G401 (cell line): ENCODE measurements around the gene CD46. TPM values are rescaled to one million over a fixed set of nuclear protein-coding genes. Genes with fewer than 3 reads are reported as not detected.

Experiments used
- DNase-seq: peaks from one replicate; pipeline ENCODE4 v3.0.0-alpha.2; 2015; ENCODE audit warnings: low spot score
- in situ Hi-C: cut with HindIII; loops from 2 replicates; pipeline ENCODE4 v1.10.0; 2016; ENCODE audit warnings: low sequenced_read_pairs, mixed read lengths
- total RNA-seq: library from RNA; depleted of rRNA; stranded (reverse); fragments of >200 nt; shearing (Covaris generic); gene quantifications from 2 replicates; pipeline ENCODE4 v1.2.3, GENCODE V29; 2014

The CD46 gene
- total RNA-seq, 1 experiment from 2014 or later = 54.9 TPM

DNA sequence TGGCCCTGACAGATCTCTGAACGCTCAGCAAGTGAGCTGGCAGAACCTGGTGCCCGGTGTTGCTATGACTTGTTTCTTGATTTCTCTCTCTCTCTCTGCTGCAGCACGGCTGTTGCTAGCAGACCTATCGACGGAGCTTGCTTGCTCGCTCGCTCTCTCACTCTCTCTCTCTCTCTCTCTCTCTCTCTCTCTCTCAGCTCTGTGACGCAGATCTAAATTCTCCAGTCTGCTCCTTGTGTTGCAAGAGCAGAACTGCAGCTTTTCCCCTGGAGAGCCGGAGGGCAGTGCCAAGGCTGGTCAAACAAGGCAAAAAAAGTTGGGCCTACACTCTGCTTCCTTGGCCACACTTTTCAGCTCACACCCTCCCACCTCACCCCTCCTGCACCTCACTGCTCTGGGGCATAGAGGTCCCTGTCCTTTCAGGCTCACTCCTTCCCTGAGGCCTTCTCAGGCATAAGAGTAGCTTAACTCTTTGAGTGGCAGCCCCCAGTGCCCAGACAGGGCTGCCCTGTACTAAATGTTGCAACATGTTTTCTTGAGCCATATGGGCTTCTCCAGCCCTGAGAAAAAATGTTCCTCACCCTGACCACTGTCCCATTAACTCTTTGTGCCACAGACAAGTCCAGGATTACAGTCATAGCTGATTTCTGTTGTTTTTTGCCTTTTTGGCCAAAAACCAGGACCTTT, 72.2 kb downstream of the CD46 start:
- peak; percentile 98 for DNase-seq
- in situ Hi-C loops = no loop called here

DNA sequence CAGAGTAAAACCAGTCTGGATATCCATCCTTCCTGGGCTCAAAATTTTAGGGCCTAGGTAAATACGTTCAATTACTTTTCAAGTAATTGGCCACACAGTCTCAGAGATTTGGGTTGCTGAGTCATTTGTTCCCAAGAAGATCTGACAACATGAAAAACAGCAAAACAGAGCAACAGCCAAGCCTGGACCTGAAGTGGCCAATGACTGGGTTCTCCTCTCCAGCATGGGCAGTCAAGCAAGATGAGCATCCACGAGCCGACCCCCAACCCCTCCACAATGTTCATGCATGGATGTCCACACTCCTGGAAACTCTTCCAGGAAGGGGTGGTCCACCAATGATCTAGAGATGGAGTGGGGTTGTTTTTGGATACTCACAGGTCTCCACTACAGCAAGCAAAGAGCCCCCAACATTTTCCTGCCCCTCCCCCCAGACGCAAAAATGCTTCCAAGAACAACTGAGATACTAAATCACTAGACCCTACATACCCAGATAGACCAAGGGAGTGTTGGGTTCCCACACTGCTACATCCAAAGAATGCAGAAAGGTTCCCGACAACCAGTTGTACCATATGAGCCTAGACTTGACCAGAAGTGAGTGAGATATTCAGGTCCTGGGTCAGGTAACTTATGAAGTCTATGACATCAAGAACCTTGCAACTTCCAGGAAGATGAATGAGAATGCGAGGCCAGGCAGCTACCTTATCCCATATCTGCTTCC, 73.0 kb downstream of the CD46 start:
- no peak for DNase-seq
- in situ Hi-C loops = no loop called here

DNA sequence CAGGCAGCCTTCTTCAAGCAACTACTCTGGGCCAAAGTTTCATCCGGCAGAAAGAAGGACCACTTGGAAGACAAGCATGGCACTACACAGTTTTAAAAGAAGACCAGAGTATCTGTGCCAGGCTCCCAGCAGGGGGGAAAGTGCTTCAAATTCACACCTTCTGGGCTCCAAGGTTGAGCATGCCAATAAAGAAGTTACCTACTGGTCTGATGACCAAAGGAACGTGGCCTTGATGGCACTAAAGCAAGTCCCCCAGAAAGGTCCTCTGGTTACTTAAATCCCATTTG, 73.5 kb downstream of the CD46 start:
- DNase-seq = peak; percentile 43
- in situ Hi-C loops = no loop called here

DNA sequence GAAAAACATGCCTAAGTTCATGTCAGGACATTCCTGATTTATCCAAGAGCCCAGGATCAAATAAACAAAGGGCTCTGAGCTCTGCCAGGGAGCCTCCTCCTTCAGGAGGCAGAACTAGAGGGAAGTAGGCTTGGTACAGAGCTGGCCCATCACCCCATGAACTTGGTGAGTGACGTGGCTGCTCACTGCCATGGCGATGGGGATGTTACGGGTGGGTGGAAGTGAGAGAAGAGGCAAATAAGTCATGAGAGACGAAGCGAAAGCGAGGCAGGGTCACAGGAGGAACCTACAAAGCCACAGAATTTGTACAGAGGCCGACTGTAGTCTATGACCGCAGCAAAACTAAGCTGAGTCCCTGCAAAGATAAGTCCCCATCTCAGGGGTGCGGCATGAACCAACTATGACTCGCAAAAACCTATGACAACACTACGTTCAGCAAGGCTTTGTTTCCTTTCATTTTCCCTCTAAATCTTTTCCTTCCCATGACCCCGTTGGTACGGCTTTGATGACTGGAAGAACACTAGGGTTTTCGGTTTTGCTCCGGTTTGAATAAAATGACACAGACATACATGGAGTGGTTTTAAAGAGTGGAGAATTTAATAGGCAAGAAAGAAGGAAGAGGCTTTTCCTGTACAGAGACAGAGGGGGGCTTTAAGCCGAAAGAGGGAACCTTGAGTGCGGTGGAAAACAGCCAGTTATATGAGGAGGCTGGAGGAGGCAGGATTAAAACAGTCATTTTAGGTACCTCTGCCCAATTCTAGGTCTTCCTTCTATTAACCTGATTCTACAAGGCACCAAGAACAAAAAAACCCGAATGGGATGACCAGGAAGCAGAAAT, 74.1 kb downstream of the CD46 start:
- in situ Hi-C loops = no loop called here
- DNase-seq = no peak

DNA sequence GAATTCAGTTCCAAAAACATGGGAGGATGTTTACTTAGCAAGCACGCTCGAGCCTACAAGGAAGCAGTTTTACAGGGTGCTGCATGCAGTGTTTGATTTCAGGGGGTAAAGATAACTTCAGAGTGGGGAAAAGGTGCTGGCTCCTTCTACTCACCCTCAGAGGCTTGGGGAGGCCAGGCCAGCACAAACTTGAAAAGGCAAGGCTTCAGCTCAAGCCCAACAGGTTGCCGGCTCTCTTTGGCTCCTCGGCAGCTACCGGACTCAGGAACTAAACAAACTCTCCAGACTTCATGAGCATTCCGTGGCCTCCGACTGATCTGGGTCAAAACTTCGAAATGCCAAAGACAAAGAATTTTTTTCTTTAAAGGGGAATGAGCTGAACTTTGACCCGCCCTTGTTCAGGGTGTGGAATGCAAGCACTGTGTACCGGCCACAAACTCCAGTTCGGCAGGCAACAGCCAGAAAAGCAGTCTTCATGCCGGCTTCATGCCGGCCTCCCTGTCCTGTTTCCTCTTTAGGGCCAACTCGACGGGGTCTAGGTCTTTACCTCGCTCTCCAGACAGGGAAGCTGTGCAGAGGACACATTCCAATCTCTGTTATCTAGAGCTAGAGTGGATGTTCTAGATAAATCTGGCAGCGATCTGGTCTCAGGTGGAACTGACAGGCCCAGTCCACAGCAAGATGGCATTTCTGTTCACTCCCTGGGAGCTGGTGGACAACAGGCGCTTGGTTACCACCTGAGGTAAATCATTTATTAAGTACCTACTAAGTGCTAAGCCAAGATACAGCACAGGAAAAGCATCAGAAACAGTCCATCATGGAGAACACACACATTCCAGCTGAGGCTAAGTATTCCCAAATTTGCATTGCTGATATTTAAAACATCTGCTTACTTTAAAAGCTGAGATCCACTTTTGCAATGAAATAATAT, 75.0 kb downstream of the CD46 start:
- DNase-seq = no peak
- in situ Hi-C loops = no loop called here

DNA sequence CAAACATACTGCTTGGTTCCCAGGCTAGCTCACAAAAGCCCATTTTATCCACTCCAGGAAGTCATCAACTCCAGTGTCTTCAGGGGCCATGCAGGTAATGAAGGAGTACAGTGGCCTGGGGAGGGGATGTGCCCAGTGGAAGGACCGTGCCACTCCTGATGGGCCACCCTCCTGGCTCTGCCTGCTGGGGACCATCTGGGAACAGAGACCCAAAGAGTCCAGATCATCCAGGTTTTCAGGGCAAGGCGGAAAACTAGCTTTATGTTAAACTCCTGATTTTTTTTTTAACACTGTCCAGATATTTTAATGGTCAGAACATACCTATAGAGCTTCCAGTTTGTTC, 75.6 kb downstream of the CD46 start:
- DNase-seq = no peak
- in situ Hi-C loops = no loop called here

DNA sequence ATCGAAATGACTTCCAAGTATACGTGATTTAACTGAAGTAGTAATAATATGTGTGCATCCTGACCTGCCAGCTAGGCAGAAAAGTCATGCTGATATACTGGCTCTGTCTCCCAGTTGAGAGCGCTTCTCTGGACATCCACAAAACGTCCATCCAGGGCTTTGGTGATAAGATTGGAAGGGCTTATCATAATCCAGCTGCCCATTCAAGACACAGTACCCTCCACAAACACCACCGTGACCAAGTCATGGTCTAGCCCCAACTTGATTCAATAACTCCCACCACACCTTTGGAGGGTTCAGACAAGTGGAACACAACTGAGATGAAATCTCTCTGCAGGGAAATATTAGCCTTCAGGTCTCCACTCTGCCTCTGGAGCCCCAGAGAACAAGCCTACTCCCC, 76.2 kb downstream of the CD46 start:
- peak; percentile 44 for DNase-seq
- in situ Hi-C loops = no loop called here

DNA sequence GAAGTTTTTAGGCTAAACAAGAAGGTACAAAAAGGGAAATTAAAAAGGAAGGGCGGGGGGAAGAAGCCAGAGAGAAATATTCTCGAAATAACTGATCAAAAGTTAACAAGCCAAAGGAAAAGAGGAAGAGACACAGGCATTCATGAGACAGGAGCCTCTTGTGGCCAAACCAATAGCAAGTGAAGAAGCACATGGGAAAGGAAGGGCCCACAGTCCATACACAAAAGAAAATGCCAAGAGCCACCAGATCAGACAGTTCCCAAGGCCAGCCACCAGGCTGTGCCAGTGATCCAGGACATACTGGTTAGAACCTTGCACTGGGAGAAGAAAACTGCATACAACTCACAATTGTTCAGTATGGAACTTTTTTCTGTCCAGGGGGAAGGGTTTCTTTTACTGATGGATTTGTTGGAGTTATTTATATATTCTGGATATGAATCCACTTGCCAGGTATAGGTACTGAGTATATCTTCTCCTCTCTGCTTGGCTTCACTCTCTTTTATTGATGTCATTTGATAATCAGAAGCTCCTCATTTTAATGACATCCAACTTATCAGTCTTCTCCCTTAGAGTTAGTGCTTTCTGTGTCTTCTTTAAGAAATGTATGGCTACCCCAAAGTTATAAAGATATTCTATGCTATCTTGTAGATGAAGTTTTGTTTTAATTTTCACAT, 76.8 kb downstream of the CD46 start:
- in situ Hi-C loops = no loop called here
- DNase-seq = peak; percentile 83

DNA sequence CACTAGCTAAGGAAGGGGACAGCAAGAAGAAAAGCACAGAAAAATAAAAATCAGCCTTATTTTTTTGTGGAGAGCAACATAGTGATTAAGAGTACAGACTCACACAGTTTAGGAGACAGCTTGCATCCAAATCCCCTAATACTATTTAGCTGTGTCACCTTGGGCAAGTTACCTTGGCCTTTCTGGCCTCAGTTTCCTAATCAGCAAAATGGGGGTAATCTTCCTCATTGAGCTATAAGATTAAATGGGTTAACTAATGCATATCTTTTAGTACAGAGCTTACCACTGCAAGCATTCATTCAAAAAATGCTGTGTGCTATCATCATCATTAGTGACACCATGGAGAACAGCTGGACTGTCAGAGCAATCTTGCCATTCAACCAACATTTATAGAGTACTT, 77.7 kb downstream of the CD46 start:
- no peak for DNase-seq
- in situ Hi-C loops = no loop called here

DNA sequence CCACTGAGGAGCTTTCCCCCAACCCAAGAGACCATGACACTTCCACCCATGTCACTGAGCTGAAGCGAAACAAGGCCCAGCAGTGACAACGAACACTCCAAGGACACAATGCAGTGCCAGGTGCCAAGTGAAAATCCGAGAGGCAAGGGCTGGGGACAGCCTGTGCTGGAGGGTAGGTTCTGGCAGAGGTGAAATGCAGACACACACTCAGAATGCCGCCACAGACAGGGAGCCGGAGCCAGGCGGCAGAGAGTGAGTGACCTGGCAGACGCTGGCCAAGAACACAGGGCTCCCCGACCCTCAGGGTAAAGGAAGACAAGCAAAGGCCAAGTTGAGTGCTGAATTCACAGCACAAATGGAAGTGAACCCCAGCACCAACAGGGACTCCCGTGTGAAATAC, 78.9 kb downstream of the CD46 start:
- DNase-seq = peak; percentile 51
- in situ Hi-C loops = no loop called here

DNA sequence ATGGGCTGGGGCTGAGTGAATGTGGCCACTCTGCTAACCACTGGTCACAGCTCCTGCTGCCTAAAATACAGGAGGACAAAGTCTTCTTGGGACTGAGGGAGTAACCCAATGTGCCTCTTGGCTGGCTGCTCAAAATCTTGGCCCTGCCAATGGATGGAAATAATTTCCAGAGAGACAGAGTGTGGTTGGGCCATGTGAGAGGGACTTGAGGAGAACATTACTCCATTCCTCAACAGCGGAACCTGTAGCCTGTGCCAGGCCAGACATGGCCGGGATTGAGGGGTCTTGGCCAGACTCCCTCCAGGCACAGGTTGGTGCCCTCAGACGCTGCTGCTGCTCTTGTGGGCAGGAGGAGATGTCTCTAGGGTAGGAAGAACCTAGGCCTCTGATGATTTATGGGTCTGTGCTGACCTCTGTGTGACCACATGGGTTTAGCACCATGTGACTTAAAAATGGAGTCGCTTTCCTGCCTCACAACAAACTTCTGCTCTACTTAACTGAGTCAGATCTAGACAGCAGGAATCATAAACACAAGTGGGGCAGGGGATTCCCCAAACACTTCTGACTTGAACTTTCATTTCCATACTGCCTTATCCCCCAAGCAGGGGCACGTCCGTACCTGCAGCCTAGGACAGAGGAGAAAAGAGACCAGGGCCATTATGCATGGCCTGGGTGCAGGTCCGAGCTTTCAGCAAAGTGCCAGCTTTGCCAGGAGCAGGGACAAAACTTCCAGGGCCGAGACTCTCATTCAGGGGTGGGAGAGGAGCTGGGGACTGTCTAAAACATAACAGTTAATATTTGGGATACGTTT, 79.9 kb downstream of the CD46 start:
- no peak for DNase-seq
- in situ Hi-C loops = no loop called here

DNA sequence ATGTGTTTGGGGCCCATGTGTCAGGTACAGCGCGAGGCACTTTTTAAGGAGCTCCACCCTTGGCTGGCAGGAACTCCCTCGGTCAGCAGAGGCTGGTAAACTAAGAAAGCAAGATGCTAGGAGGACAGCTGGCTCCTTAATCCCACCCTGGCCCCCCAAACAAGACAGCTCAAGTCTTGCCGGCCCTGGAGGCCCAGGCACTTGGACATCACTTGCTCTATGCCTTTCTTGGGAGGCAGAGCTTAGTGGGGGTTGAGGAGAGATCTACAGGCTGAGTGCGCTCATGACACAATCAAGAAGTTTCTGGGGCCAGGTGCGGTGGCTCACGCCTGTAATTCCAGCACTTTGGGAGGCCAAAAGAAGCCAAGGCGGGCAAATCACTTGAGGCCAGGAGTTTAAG, 80.9 kb downstream of the CD46 start:
- in situ Hi-C loops = no loop called here
- no peak for DNase-seq

DNA sequence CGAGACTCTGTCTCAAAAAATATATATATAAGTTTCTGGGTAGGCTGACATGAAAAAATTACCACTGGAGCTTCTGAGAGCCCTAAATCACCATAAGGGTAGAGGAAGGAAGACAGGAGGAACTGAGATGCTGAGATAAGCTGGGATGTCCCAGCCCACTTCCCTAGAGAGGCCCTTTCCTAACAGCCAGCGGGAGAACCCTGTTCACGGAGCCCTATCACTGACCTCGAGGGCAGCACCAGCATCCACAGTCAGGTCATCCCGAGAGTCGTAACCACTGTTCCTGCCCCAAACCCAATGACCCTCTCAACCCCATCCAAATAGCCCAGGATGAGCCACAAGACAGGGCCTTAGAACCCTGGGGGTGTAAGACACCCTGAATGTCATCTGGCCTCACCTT, 81.5 kb downstream of the CD46 start:
- in situ Hi-C loops = no loop called here
- no peak for DNase-seq

DNA sequence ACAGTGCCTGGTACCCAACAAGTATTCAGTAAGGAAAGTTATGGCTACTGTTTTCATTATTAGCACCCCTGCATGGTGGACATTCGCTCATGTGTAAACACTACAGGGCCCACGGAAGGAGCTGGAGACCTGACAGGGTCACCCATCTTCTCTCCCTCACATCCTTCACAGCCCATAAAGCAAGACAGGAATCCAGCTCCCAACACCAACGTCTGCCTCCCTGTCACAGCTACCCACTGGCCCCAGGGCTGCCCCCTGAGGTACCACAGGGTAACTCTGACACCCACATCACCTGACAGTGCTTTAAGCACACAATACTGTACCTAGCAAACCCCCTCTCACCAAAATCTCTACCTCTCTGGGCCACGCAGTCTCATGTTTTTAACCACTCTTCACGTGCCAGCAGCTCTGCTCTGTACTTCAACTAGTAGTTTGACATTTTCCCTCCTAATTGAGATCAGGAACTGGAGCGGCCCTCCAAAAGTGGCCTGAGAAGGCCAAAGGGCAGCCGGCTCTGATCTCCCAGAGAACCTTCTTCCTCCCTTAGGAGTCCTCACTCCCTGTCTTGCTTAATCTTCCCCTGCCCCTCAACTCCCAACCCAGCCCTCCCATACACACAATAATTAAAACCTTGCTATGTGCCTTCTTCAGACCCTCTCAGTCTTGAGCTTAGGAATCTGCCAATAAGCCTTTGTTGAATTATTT, 82.3 kb downstream of the CD46 start:
- in situ Hi-C loops = no loop called here
- DNase-seq = no peak

DNA sequence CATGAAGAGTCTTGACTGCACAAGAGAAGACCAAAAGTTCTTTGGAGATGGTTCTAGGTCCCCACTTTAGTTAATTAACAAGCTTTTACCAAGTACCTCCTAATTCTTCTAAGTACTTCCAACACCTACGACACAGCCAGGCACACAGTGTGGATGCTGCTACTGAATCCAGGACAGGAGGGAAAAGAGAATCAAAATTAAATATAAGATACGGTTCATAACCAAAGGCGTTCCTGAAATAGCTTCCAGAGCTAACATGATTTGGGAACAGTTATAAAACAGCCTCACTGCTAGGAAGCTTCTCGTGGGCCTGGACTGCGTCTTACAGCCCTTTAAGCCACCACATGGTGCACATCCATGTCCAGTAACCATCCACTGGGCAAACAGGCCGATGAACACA, 84.1 kb downstream of the CD46 start:
- DNase-seq = no peak
- in situ Hi-C loops = no loop called here

DNA sequence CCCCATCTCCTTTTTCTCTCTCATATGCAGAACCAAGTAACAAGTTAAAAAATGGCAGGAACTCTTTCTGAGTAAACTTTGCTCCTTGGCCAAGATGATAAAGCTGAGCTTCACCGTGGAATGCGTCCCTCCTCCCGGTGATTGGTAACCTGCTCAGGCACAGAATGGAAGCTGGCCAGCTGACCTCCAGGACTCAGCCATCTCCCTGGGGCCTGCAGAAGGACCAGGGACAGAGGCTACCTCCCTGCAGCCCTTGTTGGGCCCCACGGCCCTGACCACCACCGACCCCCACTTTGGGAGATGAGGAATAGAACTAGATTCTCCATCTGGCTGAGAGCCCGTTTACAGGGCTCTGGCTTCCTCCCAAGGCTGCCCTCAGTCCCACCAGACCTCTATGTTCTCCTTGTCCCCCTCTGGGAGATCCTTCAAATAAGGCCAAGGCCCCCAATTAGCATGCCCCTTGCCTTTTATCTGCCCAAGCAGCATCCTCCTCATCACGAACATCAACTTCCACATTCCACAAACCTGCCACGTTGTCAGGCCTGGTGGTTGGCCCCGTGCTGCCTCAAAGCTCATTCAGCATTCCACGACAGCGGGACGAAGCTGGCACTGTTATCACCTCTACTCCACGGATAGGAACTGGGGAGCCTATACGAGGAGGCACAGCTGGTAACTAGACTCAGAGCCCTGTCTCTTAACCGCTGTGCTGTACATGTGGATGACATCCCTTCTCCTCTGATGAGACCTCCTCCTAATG, 84.9 kb downstream of the CD46 start:
- in situ Hi-C loops = no loop called here
- no peak for DNase-seq

DNA sequence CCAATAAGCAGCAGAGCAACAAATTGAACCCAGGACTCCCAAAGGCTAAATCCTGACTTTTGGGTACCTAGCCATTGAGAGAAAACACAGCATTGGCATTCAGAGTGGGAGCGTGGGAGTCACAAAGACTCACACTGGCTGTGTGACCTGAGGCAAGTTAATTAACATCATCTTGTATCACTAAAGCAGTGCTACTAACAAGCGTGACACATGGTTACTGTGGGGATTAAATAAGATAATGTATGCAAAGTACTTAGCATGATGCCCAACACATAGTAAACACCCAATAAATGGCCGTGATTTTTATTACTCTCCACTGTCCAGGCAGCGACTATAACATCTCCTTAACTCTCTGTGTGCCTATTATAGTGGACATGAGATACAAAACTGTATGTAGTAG, 85.8 kb downstream of the CD46 start:
- in situ Hi-C loops = no loop called here
- DNase-seq = no peak
